Gastrocnemius medialis (tissue), 4 donors: ENCODE results near the gene WNK4.

Experiments used
- CTCF ChIP-seq, 5 experiments: fragments of 450-650 bp in 3 of 5; fragments of 200-600 bp in 2 of 5; sonication (generic) in 2 of 5; IDR thresholded peaks in 4 of 5; conservative IDR thresholded peaks in 1 of 5; 1 replicate in 4 of 5; 2 replicates in 1 of 5; pipeline ENCODE4 v1.5.1; 2016 to 2019; ENCODE audit warnings: antibody characterized with exemption in 5 of 5, mild to moderate bottlenecking in 3 of 5, moderate library complexity in 3 of 5
- POLR2A ChIP-seq, 2 donors: fragments of 450-650 bp; IDR thresholded peaks; one replicate each; pipeline ENCODE4 v1.6.1; 2017; ENCODE audit warnings: antibody characterized with exemption in 2 of 2, mild to moderate bottlenecking in 2 of 2, moderate library complexity in 2 of 2

- TF ChIP-seq CTCF (IDR thresholded peaks at IDR 0.05 in 4 of 5, conservative IDR thresholded peaks at IDR 0.05 in 1 of 5) (no peak), POLR2A (IDR thresholded peaks at IDR 0.05) (no peak)
Observed at GRCh38 chr17:42817866-42818265, 37.5 kb downstream of the WNK4 start.
